DND-41 (cell line): ENCODE results near the gene EGFL8.

ENCODE experiments used
- ATAC-seq: fragments of 200-7000 bp; cut with Tn5 transposase; 3 replicates; pipeline ENCODE4 v1.9.1; 2021; ENCODE audit warnings: low read depth; ENCODE audit not compliant: insufficient read depth
- DNase-seq: peaks from one replicate; pipeline ENCODE4 v3.0.0-alpha.2; 2020
- H2AFZ ChIP-seq: 2 replicates; pipeline ENCODE4 v1.6.0; 2012; ENCODE audit warnings: low read depth, low read length
- H3K27ac ChIP-seq: 2 replicates; pipeline ENCODE4 v1.5.1; 2012; ENCODE audit warnings: low read length, inconsistent platforms
- H3K27me3 ChIP-seq: fragments of 200-600 bp; sonication (generic); 2 replicates; pipeline ENCODE4 v1.6.0; 2012; ENCODE audit warnings: low read length, mild to moderate bottlenecking, inconsistent platforms; ENCODE audit not compliant: insufficient read depth, poor library complexity
- H3K36me3 ChIP-seq: 2 replicates; pipeline ENCODE4 v1.5.1; 2012; ENCODE audit warnings: low read length, inconsistent platforms; ENCODE audit not compliant: insufficient read depth
- H3K4me1 ChIP-seq: 2 replicates; pipeline ENCODE4 v1.5.1; 2012; ENCODE audit warnings: mild to moderate bottlenecking, low read length; ENCODE audit not compliant: insufficient read depth
- H3K4me2 ChIP-seq: 2 replicates; pipeline ENCODE4 v1.6.0; 2012; ENCODE audit warnings: mild to moderate bottlenecking, moderate library complexity, low read length, inconsistent platforms; ENCODE audit not compliant: insufficient read depth
- H3K4me3 ChIP-seq, 2 experiments: fragments of 200-600 bp in 1 of 2; shearing (Covaris generic) in 1 of 2; 2 replicates each; pipeline ENCODE4 v1.5.1; 2012 to 2016; ENCODE audit warnings: inconsistent platforms in 2 of 2, low read length in 2 of 2, mild to moderate bottlenecking in 2 of 2, low read depth in 1 of 2, moderate library complexity in 1 of 2
- H3K79me2 ChIP-seq: 2 replicates; pipeline ENCODE4 v1.6.0; 2012; ENCODE audit warnings: low read length, inconsistent platforms; ENCODE audit not compliant: insufficient read depth
- H3K9ac ChIP-seq: 2 replicates; pipeline ENCODE4 v1.6.0; 2012; ENCODE audit warnings: low read depth, mild to moderate bottlenecking, inconsistent platforms, low read length, moderate library complexity
- H3K9me3 ChIP-seq: 2 replicates; pipeline ENCODE4 v1.5.1; 2012; ENCODE audit warnings: low read length, moderate library complexity, mild to moderate bottlenecking, inconsistent platforms; ENCODE audit not compliant: insufficient read depth, severe bottlenecking
- H4K20me1 ChIP-seq: 2 replicates; pipeline ENCODE4 v1.6.0; 2012; ENCODE audit warnings: low read length; ENCODE audit not compliant: insufficient read depth
- CTCF ChIP-seq: IDR thresholded peaks from 2 replicates; pipeline ENCODE4 v1.5.1; 2012; ENCODE audit warnings: borderline replicate concordance, low read length, moderate library complexity, mild to moderate bottlenecking; ENCODE audit not compliant: poor library complexity, severe bottlenecking; ENCODE audit errors: extremely low read depth
- EZH2 ChIP-seq: IDR thresholded peaks from 3 replicates; pipeline ENCODE4 v1.6.1; 2012; ENCODE audit warnings: borderline replicate concordance, low read depth, mild to moderate bottlenecking, moderate library complexity, low read length, inconsistent platforms; ENCODE audit not compliant: severe bottlenecking

Gene EGFL8

GRCh38 chr6:32127717-32128592 is 36.4 kb upstream of the EGFL8 start, which contains the start of gene ATF6B:
TSS of gene ATF6B (minus strand) at chr6:32128246. CDS start at chr6:32128207, 39 bp downstream.
- Histone ChIP-seq H3K36me3 (peaks cover 41% of the 10 kb centered on the region), H3K4me2 (peak within 1 kb of the TSS; percentile 93), H4K20me1 (no peaks in the 10 kb centered on the region), H3K9ac (peak within 1 kb of the TSS; percentile 89), H3K4me3 (peak within 1 kb of the TSS; percentile 82 to 91), H3K79me2 (peaks cover 42% of the 10 kb centered on the region), H2AFZ (peak within 1 kb of the TSS; percentile 94), H3K27me3 (no peaks in the 10 kb centered on the region), H3K4me1 (peaks cover 40% of the 10 kb centered on the region), H3K9me3 (no peaks in the 10 kb centered on the region), H3K27ac (peak within 1 kb of the TSS; percentile 97)
- peak; percentile 94 for ATAC-seq
- peak; percentile 99 for DNase-seq
- TF ChIP-seq CTCF (no peak), EZH2 (no peak)

- peaks cover 42% of the 10 kb centered on the region for H3K79me2 ChIP-seq
- no peaks in the 10 kb centered on the region for H3K9me3 ChIP-seq
- peaks cover 40% of the 10 kb centered on the region for H3K4me1 ChIP-seq
- DNase-seq (no peak), ATAC-seq (no peak)
- peak overlapping the region; percentile 74 for H2AFZ ChIP-seq
- peak overlapping the region; percentile 69 for H3K27ac ChIP-seq
- no peaks in the 10 kb centered on the region for H4K20me1 ChIP-seq
- H3K4me2 ChIP-seq = peak overlapping the region; percentile 93
- no peaks in the 10 kb centered on the region for H3K27me3 ChIP-seq
- H3K36me3 ChIP-seq = peaks cover 37% of the 10 kb centered on the region
- TF ChIP-seq CTCF = no peak
- no peak for TF ChIP-seq EZH2
- H3K4me3 ChIP-seq = peak overlapping the region; percentile 62 to 91; a peak in 3 of 4 replicates
- H3K9ac ChIP-seq = peak overlapping the region; percentile 63
Measured at GRCh38 chr6:32128751-32129296, 35.6 kb upstream of the EGFL8 start.

- peak overlapping the region; percentile 73 for H3K27ac ChIP-seq
Measured at GRCh38 chr6:32129297-32130088, 34.9 kb upstream of the EGFL8 start.

More at GRCh38 chr6:32129297-32130088, 34.9 kb upstream of the EGFL8 start:
- no peak for ATAC-seq
- no peak for DNase-seq
- peaks cover 40% of the 10 kb centered on the region for H3K4me1 ChIP-seq
- no peak for TF ChIP-seq CTCF
- TF ChIP-seq EZH2 = no peak
- no peaks in the 10 kb centered on the region for H3K9me3 ChIP-seq
- H3K4me2 ChIP-seq = peak overlapping the region; percentile 93
- no peaks in the 10 kb centered on the region for H3K27me3 ChIP-seq
- H3K36me3 ChIP-seq = peaks cover 30% of the 10 kb centered on the region
- H4K20me1 ChIP-seq = no peaks in the 10 kb centered on the region
- peak overlapping the region; percentile 62 to 91; a peak in 3 of 4 replicates for H3K4me3 ChIP-seq
- H3K9ac ChIP-seq = peak overlapping the region; percentile 63
- peaks cover 42% of the 10 kb centered on the region for H3K79me2 ChIP-seq
- H2AFZ ChIP-seq = peak overlapping the region; percentile 60
